OCI-LY7 (cell line): ENCODE results near the gene FAM174A.

Source experiments
- CTCF ChIP-seq: fragments of 200-600 bp; sonication (generic); conservative IDR thresholded peaks from 2 replicates; pipeline ENCODE4 v1.5.1; 2014; ENCODE audit warnings: mild to moderate bottlenecking, antibody characterized with exemption, low read length, moderate library complexity, mixed read lengths
- EZH2phosphoT487 ChIP-seq: fragments of 200-600 bp; sonication (generic); IDR thresholded peaks from 2 replicates; pipeline ENCODE4 v1.6.1; 2018; ENCODE audit warnings: low read depth, borderline replicate concordance, mild to moderate bottlenecking, mixed run types, antibody characterized with exemption, low read length, moderate library complexity, mixed read lengths

GRCh38 chr5:100551183-100551582, 16.0 kb downstream of the FAM174A start:
- no peak for TF ChIP-seq CTCF
- TF ChIP-seq EZH2phosphoT487: no peak
